GM10266 (cell line): ENCODE measurements around the gene KDM3B.

Experiments
- DNase-seq: peaks from one replicate; pipeline ENCODE4 v3.0.0; 2012; ENCODE audit errors: extremely low spot score
- TF ChIP-seq, protein P1 (sequence below): IDR thresholded peaks from 2 replicates; pipeline ENCODE4 v1.5.1; 2012; ENCODE audit warnings: mild to moderate bottlenecking, low read depth; ENCODE audit not compliant: control insufficient read depth, insufficient read depth; ENCODE audit errors: missing control alignments

The KDM3B gene

DNA sequence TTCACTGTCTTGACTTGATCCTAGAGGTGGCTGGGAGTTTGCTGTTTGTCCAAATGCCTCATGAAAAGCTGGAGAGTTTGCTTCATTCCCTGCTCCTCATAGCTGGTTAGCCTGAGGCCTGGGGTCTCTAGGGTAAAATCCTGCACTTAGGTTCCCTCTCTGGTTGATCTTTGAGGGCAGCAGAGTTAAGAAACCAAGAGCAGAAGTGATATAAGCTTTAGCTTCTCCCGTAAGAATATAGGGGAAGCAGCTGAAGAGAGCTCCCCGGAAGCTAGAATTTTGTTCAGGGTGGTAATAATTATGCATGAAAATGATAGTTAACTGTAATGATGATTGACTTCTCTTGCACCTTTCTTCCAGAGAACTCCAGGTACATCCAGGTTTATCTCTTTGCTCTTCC lies 13.0 kb upstream of the KDM3B start:
- DNase-seq = peak; percentile 38
- TF ChIP-seq, protein P1, sequence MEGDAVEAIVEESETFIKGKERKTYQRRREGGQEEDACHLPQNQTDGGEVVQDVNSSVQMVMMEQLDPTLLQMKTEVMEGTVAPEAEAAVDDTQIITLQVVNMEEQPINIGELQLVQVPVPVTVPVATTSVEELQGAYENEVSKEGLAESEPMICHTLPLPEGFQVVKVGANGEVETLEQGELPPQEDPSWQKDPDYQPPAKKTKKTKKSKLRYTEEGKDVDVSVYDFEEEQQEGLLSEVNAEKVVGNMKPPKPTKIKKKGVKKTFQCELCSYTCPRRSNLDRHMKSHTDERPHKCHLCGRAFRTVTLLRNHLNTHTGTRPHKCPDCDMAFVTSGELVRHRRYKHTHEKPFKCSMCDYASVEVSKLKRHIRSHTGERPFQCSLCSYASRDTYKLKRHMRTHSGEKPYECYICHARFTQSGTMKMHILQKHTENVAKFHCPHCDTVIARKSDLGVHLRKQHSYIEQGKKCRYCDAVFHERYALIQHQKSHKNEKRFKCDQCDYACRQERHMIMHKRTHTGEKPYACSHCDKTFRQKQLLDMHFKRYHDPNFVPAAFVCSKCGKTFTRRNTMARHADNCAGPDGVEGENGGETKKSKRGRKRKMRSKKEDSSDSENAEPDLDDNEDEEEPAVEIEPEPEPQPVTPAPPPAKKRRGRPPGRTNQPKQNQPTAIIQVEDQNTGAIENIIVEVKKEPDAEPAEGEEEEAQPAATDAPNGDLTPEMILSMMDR = no peak

DNA sequence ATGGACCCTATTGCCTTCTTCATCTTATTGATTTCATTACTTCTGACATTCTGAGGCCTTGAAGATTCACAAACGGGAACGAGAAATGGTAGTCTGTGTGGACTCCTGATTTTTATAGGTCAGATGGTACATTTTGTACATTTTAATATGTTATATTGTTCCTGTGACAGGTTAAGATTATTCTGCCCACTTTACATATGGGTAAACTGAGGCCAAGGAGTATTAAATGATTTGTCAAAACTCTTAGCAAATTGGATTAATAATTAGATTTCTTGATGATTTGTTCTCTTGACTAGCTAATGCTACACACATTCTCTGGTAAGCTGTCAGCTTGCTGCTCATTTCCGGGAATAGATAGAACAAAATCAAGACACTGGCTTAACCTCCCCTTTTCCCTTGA lies 12.5 kb upstream of the KDM3B start:
- DNase-seq = no peak
- TF ChIP-seq, protein P1 = no peak

GRCh38 chr5:138344887-138345622 lies 7.4 kb upstream of the KDM3B start:
- no peak for DNase-seq
- TF ChIP-seq, protein P1 = no peak

- no peak for DNase-seq
- TF ChIP-seq, protein P1 = no peak
Observed at GRCh38 chr5:138346889-138347288, 5.6 kb upstream of the KDM3B start.

DNA sequence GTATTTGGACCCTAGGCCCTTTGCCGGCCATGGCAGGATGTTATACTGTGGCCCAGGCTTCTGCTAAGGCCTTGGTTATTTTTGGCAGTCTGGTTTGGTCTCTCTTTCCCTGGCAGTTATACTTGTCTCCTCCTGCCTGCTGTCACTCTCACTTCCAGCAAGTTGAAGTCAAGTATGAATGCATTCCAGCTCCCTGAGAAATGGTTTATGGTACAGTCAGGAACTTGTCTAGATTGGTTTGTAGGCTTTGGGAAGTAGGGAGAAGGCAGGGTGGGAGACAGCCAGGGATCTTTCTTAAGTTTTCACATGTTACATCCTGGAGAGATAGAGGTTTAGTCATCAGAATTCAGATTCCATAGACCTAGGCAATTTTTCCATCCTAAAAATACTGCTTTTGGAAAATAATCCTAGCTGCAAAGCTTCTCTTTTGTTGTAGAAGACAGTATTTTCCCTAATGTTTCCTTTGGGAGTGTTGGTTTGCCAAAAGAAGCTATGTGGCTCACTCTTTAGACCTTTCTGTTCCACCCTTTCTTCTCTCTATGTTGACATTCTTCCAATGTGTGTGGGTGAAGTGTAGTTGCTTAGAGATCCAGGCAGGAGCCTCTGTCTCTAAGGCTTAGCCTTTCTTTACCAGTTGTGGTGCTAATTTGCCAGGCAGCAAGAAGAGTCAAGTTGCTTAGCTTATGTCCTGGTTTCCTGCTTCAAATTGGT lies 2.5 kb upstream of the KDM3B start:
- TF ChIP-seq, protein P1 = no peak
- no peak for DNase-seq

DNA sequence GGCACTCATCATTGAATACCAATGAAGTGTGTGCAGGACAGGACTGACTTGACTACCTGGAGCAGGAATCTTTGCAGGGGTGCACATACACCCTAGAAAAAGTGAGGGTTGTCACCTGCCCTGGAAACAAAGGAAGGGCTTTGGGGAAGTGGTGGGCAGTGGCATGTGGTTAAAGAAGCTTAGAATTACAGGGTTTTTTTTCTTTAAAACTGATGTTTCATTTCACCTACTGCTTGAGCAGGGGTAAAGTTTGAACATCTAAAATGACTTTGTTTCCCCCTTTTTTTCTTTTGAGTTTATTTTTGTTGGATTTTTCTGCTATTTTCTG lies 2.0 kb upstream of the KDM3B start:
- no peak for DNase-seq
- TF ChIP-seq, protein P1 = no peak

DNA sequence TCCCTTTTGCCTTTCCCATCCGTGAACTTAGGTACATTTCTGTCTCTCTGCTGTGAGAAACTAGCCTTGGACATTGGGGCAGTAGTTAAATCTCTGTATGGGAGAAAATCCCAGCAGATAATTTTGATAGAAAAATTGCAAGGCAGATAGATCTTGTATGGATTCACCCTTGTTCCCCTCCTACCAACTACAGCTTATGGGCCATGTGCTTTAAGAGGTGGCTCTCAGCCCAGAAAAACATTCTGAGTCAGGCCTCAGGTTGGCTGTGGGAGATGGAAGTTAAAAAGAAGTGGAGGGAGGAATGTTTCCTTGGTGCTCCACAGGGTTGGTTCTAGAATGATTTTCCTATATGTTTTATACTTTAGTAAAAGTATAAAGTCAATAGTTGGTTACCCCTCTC lies 1.4 kb upstream of the KDM3B start:
- DNase-seq = no peak
- TF ChIP-seq, protein P1 = no peak
